ENCODE data around the gene BTN3A1.

GRCh38 chr6:26385734-26386125, 16.3 kb upstream of the BTN3A1 start:
- no peak for TF ChIP-seq ZNF776 (tag by site-specific recombination; IDR thresholded peaks at IDR 0.05; ENCODE audit: borderline replicate concordance)
- TF ChIP-seq CTCF (tag by site-specific recombination; IDR thresholded peaks at IDR 0.05) = no peak
- no peak for TF ChIP-seq SCRT1 (tag by site-specific recombination; IDR thresholded peaks at IDR 0.05; ENCODE audit: borderline replicate concordance)
- no peak for TF ChIP-seq SP2 (tag by site-specific recombination; IDR thresholded peaks at IDR 0.05)
- no peak for TF ChIP-seq ZNF416 (tag by site-specific recombination; IDR thresholded peaks at IDR 0.05)
- no peak for TF ChIP-seq ZEB2 (tag by site-specific recombination; IDR thresholded peaks at IDR 0.05)
- TF ChIP-seq ZNF660 (tag by site-specific recombination; IDR thresholded peaks at IDR 0.05) = no peak
- no peak for TF ChIP-seq ZNF174 (tag by site-specific recombination; IDR thresholded peaks at IDR 0.05)
- TF ChIP-seq ZNF621 (tag by site-specific recombination; IDR thresholded peaks at IDR 0.05) = no peak
- no peak for TF ChIP-seq PATZ1 (tag by site-specific recombination; IDR thresholded peaks at IDR 0.05)
- no peak for TF ChIP-seq HIC1 (tag by site-specific recombination; IDR thresholded peaks at IDR 0.05)
- no peak for TF ChIP-seq ZNF692 (tag by site-specific recombination; IDR thresholded peaks at IDR 0.05)
- TF ChIP-seq ZNF48 (tag by site-specific recombination; IDR thresholded peaks at IDR 0.05) = no peak
